GM19467 (cell line): ENCODE data around the gene KIF6.
"Not testable (repeated sequence)": the region's sequence is repeated elsewhere in the genome, so short reads cannot be mapped to it uniquely, and the experiment has no call there.

Experiments
- ATAC-seq: cut with Tn5 transposase; IDR thresholded peaks from one replicate; pipeline ENCODE4 v1.9.1; 2021; ENCODE audit warnings: mild to moderate bottlenecking, moderate library complexity; ENCODE audit not compliant: unreplicated experiment

Gene KIF6

GRCh38 chr6:39300739-39301138 is 424.5 kb downstream of the KIF6 start:
- ATAC-seq: no peak

- no peak for ATAC-seq
Measured at GRCh38 chr6:39298061-39298460, 427.1 kb downstream of the KIF6 start.

GRCh38 chr6:39296745-39297640 is 428.2 kb downstream of the KIF6 start:
- no peak for ATAC-seq

GRCh38 chr6:39295611-39296011 is 429.6 kb downstream of the KIF6 start:
- ATAC-seq: no peak

GRCh38 chr6:39294899-39295298 is 430.3 kb downstream of the KIF6 start:
- ATAC-seq: no peak

- ATAC-seq: no peak
Measured at GRCh38 chr6:39294133-39294532, 431.1 kb downstream of the KIF6 start.

- ATAC-seq: no peak
Measured at GRCh38 chr6:39292637-39293036, 432.6 kb downstream of the KIF6 start.

- ATAC-seq: no peak
Measured at GRCh38 chr6:39289490-39289889, 435.7 kb downstream of the KIF6 start.

- ATAC-seq: no peak
Measured at GRCh38 chr6:39287601-39288000, 437.6 kb downstream of the KIF6 start.

- not testable (repeated sequence) for ATAC-seq
Measured at GRCh38 chr6:39286596-39286995, 438.6 kb downstream of the KIF6 start.

GRCh38 chr6:39282774-39283173 is 442.4 kb downstream of the KIF6 start:
- ATAC-seq: no peak

- no peak for ATAC-seq
Measured at GRCh38 chr6:39281312-39281980, 443.8 kb downstream of the KIF6 start.

GRCh38 chr6:39280247-39280731 is 444.9 kb downstream of the KIF6 start:
- no peak for ATAC-seq
